ENCODE measurements around the gene KCTD4. TPM values are rescaled to one million over a fixed set of nuclear protein-coding genes. Genes with fewer than 3 reads are reported as not detected.

The KCTD4 gene
- total RNA-seq, 1 experiment from 2014 or later: not detected

- intact Hi-C loops (cut with micrococcal nuclease; ENCODE audit: unreplicated experiment): no loop called here
- Histone ChIP-seq H3K4me2 (no peak overlapping the region), H3K36me3 (ENCODE audit: low read depth) (peaks cover 9% of the 10 kb centered on the region), H3K27ac (no peak overlapping the region), H3K79me2 (ENCODE audit: low read depth) (peaks cover 15% of the 10 kb centered on the region; the same call in 1 of the 2 replicates), H3K27me3 (ENCODE audit: insufficient read depth, low read depth) (no peaks in the 10 kb centered on the region), H3K9me3 (ENCODE audit: insufficient read depth, low read depth) (0 out of 2 replicates have a peak, but pooled peaks cover 4% of the 10 kb centered on the region), H2AFZ (no peak overlapping the region), H3K4me3 (no peak overlapping the region), H3K4me1 (replicated peaks; ENCODE audit: insufficient read depth) (no peaks in the 10 kb centered on the region), H4K20me1 (ENCODE audit: insufficient read depth) (no peaks in the 10 kb centered on the region), H3K9me2 (ENCODE audit: insufficient read depth) (no peaks in the 10 kb centered on the region), H3F3A (ENCODE audit: insufficient read depth, low read depth) (no peaks in the 10 kb centered on the region; the same call in 1 of the 2 replicates)
- no TSS peak for BruUV-seq (replicated peaks)
- TF ChIP-seq, protein P1, sequence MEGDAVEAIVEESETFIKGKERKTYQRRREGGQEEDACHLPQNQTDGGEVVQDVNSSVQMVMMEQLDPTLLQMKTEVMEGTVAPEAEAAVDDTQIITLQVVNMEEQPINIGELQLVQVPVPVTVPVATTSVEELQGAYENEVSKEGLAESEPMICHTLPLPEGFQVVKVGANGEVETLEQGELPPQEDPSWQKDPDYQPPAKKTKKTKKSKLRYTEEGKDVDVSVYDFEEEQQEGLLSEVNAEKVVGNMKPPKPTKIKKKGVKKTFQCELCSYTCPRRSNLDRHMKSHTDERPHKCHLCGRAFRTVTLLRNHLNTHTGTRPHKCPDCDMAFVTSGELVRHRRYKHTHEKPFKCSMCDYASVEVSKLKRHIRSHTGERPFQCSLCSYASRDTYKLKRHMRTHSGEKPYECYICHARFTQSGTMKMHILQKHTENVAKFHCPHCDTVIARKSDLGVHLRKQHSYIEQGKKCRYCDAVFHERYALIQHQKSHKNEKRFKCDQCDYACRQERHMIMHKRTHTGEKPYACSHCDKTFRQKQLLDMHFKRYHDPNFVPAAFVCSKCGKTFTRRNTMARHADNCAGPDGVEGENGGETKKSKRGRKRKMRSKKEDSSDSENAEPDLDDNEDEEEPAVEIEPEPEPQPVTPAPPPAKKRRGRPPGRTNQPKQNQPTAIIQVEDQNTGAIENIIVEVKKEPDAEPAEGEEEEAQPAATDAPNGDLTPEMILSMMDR (conservative IDR thresholded peaks at IDR 0.05): no peak
- no peak for TF ChIP-seq EZH2 (IDR thresholded peaks at IDR 0.05; ENCODE audit: low read depth)
- ChIA-PET CTCF (no interaction called here), POLR2A (ENCODE audit: unreplicated experiment) (no interaction called here)
- no peak for DNase-seq
These were observed 20.5 kb downstream of the KCTD4 start for GRCh38 chr13:45180303-45180702.

DNA sequence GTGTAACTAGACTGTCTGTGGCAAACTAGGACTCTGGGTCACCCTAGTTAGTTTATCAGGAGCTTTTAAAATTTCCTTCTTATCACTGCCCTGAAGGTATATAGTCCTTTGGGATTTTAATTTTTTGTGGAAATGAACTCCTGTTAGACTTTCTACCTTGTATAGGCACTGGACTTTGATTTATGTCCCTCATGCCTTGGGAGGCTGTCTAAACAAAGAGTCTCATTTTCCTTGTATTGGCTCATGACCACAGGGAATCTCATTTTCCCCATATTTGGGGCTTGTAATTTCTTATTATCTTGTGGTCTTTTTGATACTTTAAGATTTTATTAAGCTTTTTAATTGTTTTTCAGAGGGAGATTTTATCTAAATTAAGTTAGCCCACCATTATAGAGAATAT is 21.4 kb downstream of the KCTD4 start:
- Histone ChIP-seq H3K27ac (no peak overlapping the region), H3K4me3 (no peak overlapping the region), H3K27me3 (ENCODE audit: insufficient read depth, low read depth) (no peaks in the 10 kb centered on the region), H2AFZ (no peak overlapping the region), H3K9me3 (ENCODE audit: insufficient read depth, low read depth) (0 out of 2 replicates have a peak, but pooled peaks cover 4% of the 10 kb centered on the region), H3F3A (ENCODE audit: insufficient read depth, low read depth) (no peaks in the 10 kb centered on the region; the same call in 1 of the 2 replicates), H3K9me2 (ENCODE audit: insufficient read depth) (no peaks in the 10 kb centered on the region), H4K20me1 (ENCODE audit: insufficient read depth) (no peaks in the 10 kb centered on the region), H3K4me2 (no peak overlapping the region), H3K4me1 (replicated peaks; ENCODE audit: insufficient read depth) (no peaks in the 10 kb centered on the region), H3K36me3 (ENCODE audit: low read depth) (peaks cover 9% of the 10 kb centered on the region), H3K79me2 (ENCODE audit: low read depth) (peaks cover 15% of the 10 kb centered on the region; the same call in 1 of the 2 replicates)
- POLR2A ChIA-PET (ENCODE audit: unreplicated experiment): no interaction called here
- BruUV-seq (replicated peaks): no TSS peak
- DNase-seq: no peak
- intact Hi-C loops (cut with micrococcal nuclease; ENCODE audit: unreplicated experiment): no loop called here
- CTCF ChIA-PET: interaction anchor here (0.6 kb wide), 1 partner anchor 85 kb away, joined by 5 read pairs; no protein-coding TSS in a partner anchor
- TF ChIP-seq EZH2 (IDR thresholded peaks at IDR 0.05; ENCODE audit: low read depth): no peak
- TF ChIP-seq, protein P1 (conservative IDR thresholded peaks at IDR 0.05): no peak

- peaks cover 4% of the 10 kb centered on the region for H3K36me3 ChIP-seq (ENCODE audit: low read depth)
- H3K4me2 ChIP-seq: no peak overlapping the region
- 0 out of 2 replicates have a peak, but pooled peaks cover 4% of the 10 kb centered on the region for H3K9me3 ChIP-seq (ENCODE audit: insufficient read depth, low read depth)
- H3K27ac ChIP-seq: no peak overlapping the region
- H2AFZ ChIP-seq: no peak overlapping the region
- no peaks in the 10 kb centered on the region for H3K9me2 ChIP-seq (ENCODE audit: insufficient read depth)
- no peak overlapping the region for H3K4me3 ChIP-seq
- H3K27me3 ChIP-seq (ENCODE audit: insufficient read depth, low read depth): no peaks in the 10 kb centered on the region
- ChIA-PET POLR2A (ENCODE audit: unreplicated experiment) (interaction anchor here (0.8 kb wide), 1 partner anchor 123 kb away, joined by 10 read pairs; no protein-coding TSS in a partner anchor), CTCF (interaction anchor here (0.6 kb wide), 1 partner anchor 86 kb away, joined by 5 read pairs; no protein-coding TSS in a partner anchor)
- peaks cover 21% of the 10 kb centered on the region; the same call in 1 of the 2 replicates for H3K79me2 ChIP-seq (ENCODE audit: low read depth)
- no TSS peak for BruUV-seq (replicated peaks)
- no peaks in the 10 kb centered on the region; the same call in 1 of the 2 replicates for H3F3A ChIP-seq (ENCODE audit: insufficient read depth, low read depth)
- TF ChIP-seq EZH2 (IDR thresholded peaks at IDR 0.05; ENCODE audit: low read depth): no peak
- TF ChIP-seq, protein P1 (conservative IDR thresholded peaks at IDR 0.05): no peak
- H3K4me1 ChIP-seq (replicated peaks; ENCODE audit: insufficient read depth): no peaks in the 10 kb centered on the region
- intact Hi-C loops (cut with micrococcal nuclease; ENCODE audit: unreplicated experiment): no loop called here
- no peaks in the 10 kb centered on the region for H4K20me1 ChIP-seq (ENCODE audit: insufficient read depth)
- DNase-seq: no peak
These were observed 22.3 kb downstream of the KCTD4 start for GRCh38 chr13:45178349-45179162.

All from PC-9 (cell line).